SH-SY5Y (cell line): Measurements from ENCODE around the gene ATN1.

ENCODE experiments used
- GATA2 ChIP-seq: IDR thresholded peaks from 2 replicates; pipeline ENCODE4 v1.6.1; 2011; ENCODE audit warnings: mild to moderate bottlenecking, low read depth, low read length
- GATA3 ChIP-seq: IDR thresholded peaks from 2 replicates; pipeline ENCODE4 v1.6.1; 2011; ENCODE audit warnings: low read depth, mild to moderate bottlenecking, low read length, moderate library complexity

GRCh38 chr12:6891646-6892001 is 36.1 kb upstream of the ATN1 start:
- no peak for TF ChIP-seq GATA2
- no peak for TF ChIP-seq GATA3
